Neural progenitor cell (in vitro differentiated cells): ENCODE data around the gene ZNF385A. TPM values are rescaled to one million over a fixed set of nuclear protein-coding genes. Genes with fewer than 3 reads are reported as not detected.

Experiments
- DNase-seq: peaks from one replicate; pipeline ENCODE4 v3.0.0-alpha.2; 2016; ENCODE audit warnings: low spot score
- H2AFZ ChIP-seq: fragments of 200-600 bp; sonication (generic); replicated peaks from 2 replicates; pipeline ENCODE4 v1.6.1; 2016; ENCODE audit warnings: antibody characterized with exemption
- H3F3A ChIP-seq: fragments of 200-600 bp; sonication (generic); 2 replicates; pipeline ENCODE4 v1.6.1; 2016; ENCODE audit warnings: antibody characterized with exemption, low read depth
- H3K27ac ChIP-seq: fragments of 200-600 bp; sonication (generic); 2 replicates; pipeline ENCODE4 v1.5.1; 2016; ENCODE audit warnings: mild to moderate bottlenecking
- H3K27me3 ChIP-seq: fragments of 200-600 bp; sonication (generic); 2 replicates; pipeline ENCODE4 v1.6.1; 2016; ENCODE audit warnings: mild to moderate bottlenecking, moderate library complexity
- H3K36me3 ChIP-seq: fragments of 200-600 bp; sonication (generic); 2 replicates; pipeline ENCODE4 v1.5.1; 2016
- H3K4me1 ChIP-seq: fragments of 200-600 bp; sonication (generic); 2 replicates; pipeline ENCODE4 v1.6.1; 2016; ENCODE audit warnings: mixed run types
- H3K4me2 ChIP-seq: fragments of 200-600 bp; sonication (generic); 2 replicates; pipeline ENCODE4 v1.6.1; 2016
- H3K4me3 ChIP-seq: fragments of 200-600 bp; sonication (generic); 2 replicates; pipeline ENCODE4 v1.5.1; 2016
- H3K79me2 ChIP-seq: fragments of 200-600 bp; sonication (generic); 2 replicates; pipeline ENCODE4 v1.6.1; 2016; ENCODE audit warnings: low read depth
- H3K9ac ChIP-seq: fragments of 200-600 bp; sonication (generic); 2 replicates; pipeline ENCODE4 v1.6.1; 2016
- H3K9me3 ChIP-seq: fragments of 200-600 bp; sonication (generic); 2 replicates; pipeline ENCODE4 v1.5.1; 2016; ENCODE audit warnings: low read depth
- H4K20me1 ChIP-seq: fragments of 200-600 bp; sonication (generic); 2 replicates; pipeline ENCODE4 v1.6.1; 2016; ENCODE audit warnings: low read depth
- H3K27ac Mint-ChIP-seq: 3 replicates; pipeline ENCODE4 v1.8.0; 2021; ENCODE audit warnings: mixed read lengths
- H3K27me3 Mint-ChIP-seq: 2 replicates; pipeline ENCODE4 v1.8.0; 2022; ENCODE audit warnings: low read depth, mild to moderate bottlenecking, inconsistent platforms, moderate library complexity, mixed read lengths; ENCODE audit not compliant: insufficient read depth
- H3K36me3 Mint-ChIP-seq: 3 replicates; pipeline ENCODE4 v1.8.0; 2021; ENCODE audit warnings: mixed read lengths
- H3K4me1 Mint-ChIP-seq: 3 replicates; pipeline ENCODE4 v1.8.0; 2021; ENCODE audit warnings: mixed read lengths
- H3K4me3 Mint-ChIP-seq: 3 replicates; pipeline ENCODE4 v1.8.0; 2021; ENCODE audit warnings: mild to moderate bottlenecking, moderate library complexity, mixed read lengths
- H3K9me3 Mint-ChIP-seq: 3 replicates; pipeline ENCODE4 v1.8.0; 2020; ENCODE audit warnings: mixed read lengths
- CTCF ChIP-seq: fragments of 200-600 bp; sonication (generic); IDR thresholded peaks from 2 replicates; pipeline ENCODE4 v1.5.1; 2017; ENCODE audit warnings: antibody characterized with exemption, mild to moderate bottlenecking
- EZH2 ChIP-seq: fragments of 200-600 bp; sonication (generic); IDR thresholded peaks from 2 replicates; pipeline ENCODE4 v1.6.1; 2017; ENCODE audit warnings: antibody characterized with exemption, mild to moderate bottlenecking, moderate library complexity
- EZH2phosphoT487 ChIP-seq: fragments of 200-600 bp; sonication (generic); IDR thresholded peaks from 2 replicates; pipeline ENCODE4 v1.6.1; 2017; ENCODE audit warnings: antibody characterized with exemption
- total RNA-seq: library from RNA; depleted of rRNA; stranded (reverse); fragments of >200 nt; gene quantifications from 2 replicates; pipeline ENCODE4 v1.2.3, GENCODE V29; 2015; ENCODE audit warnings: low replicate concordance

The ZNF385A gene
- total RNA-seq, 1 donor from 2014 or later, result 6.2 TPM

DNA sequence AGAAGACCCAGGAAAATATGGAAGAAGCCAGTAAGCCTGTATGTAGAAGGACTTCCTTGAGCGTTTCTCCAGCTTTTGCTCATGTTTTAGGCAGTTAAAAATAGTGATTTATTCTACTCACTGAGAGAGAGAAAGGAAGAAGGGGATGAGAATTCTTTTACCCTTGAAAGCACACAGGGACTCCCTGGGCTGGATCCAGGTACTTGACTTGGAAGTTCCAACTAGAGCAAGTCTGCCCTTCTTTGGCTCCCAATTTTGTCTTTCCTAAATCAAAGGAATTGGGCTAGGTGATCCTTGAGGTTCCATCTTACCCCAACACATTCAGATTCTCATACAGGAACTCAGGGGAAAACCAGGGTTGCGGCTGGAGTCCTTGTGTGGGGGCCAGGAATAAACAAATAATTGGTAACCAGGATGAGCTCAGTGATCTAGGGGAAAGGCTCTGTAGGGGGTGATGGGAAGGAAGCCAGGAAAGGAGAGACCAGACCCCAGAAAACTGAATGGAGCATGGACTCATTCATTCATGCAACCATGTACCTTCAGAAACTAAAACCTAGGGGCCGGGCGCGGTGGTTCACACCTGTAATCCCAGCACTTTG is 46.0 kb upstream of the ZNF385A start:
- Histone ChIP-seq H3K9me3 (no peaks in the 10 kb centered on the region), H3K27ac (no peak overlapping the region), H3K4me2 (no peak overlapping the region), H3K4me1 (peaks cover 35% of the 10 kb centered on the region), H4K20me1 (no peaks in the 10 kb centered on the region), H2AFZ (no peak overlapping the region), H3K9ac (no peak overlapping the region), H3K27me3 (no peaks in the 10 kb centered on the region), H3K79me2 (no peaks in the 10 kb centered on the region), H3K36me3 (no peaks in the 10 kb centered on the region), H3F3A (peaks cover 43% of the 10 kb centered on the region), H3K4me3 (no peak overlapping the region)
- no peaks in the 10 kb centered on the region for H3K36me3 Mint-ChIP-seq
- H3K27ac Mint-ChIP-seq, result no peak overlapping the region
- no peaks in the 10 kb centered on the region for H3K9me3 Mint-ChIP-seq
- no peak for DNase-seq
- no peak for TF ChIP-seq CTCF
- no peak for TF ChIP-seq EZH2phosphoT487
- no peak for TF ChIP-seq EZH2
- peaks cover 24% of the 10 kb centered on the region for H3K4me1 Mint-ChIP-seq
- peaks cover 15% of the 10 kb centered on the region for H3K27me3 Mint-ChIP-seq
- H3K4me3 Mint-ChIP-seq, result no peak overlapping the region

GRCh38 chr12:54429014-54429471 is 44.5 kb upstream of the ZNF385A start:
- H2AFZ ChIP-seq, result no peak overlapping the region
- H3K4me3 Mint-ChIP-seq, result no peak overlapping the region
- H3K9me3 Mint-ChIP-seq, result no peaks in the 10 kb centered on the region
- TF ChIP-seq EZH2phosphoT487 (no peak), EZH2 (no peak), CTCF (no peak)
- H3K4me1 Mint-ChIP-seq, result peaks cover 24% of the 10 kb centered on the region
- H3K27me3 ChIP-seq, result no peaks in the 10 kb centered on the region
- H3K27me3 Mint-ChIP-seq, result peaks cover 12% of the 10 kb centered on the region
- H3K9me3 ChIP-seq, result no peaks in the 10 kb centered on the region
- H3F3A ChIP-seq, result peaks cover 34% of the 10 kb centered on the region
- peaks cover 35% of the 10 kb centered on the region for H3K4me1 ChIP-seq
- H3K36me3 ChIP-seq, result no peaks in the 10 kb centered on the region
- H3K27ac ChIP-seq, result no peak overlapping the region
- no peak overlapping the region for H3K4me3 ChIP-seq
- no peak overlapping the region for H3K9ac ChIP-seq
- no peak for DNase-seq
- H3K4me2 ChIP-seq, result no peak overlapping the region
- no peaks in the 10 kb centered on the region for H3K79me2 ChIP-seq
- H3K27ac Mint-ChIP-seq, result no peak overlapping the region
- no peaks in the 10 kb centered on the region for H4K20me1 ChIP-seq
- no peaks in the 10 kb centered on the region for H3K36me3 Mint-ChIP-seq

- Histone ChIP-seq H3K4me1 (peaks cover 35% of the 10 kb centered on the region), H3K4me3 (no peak overlapping the region), H3K27me3 (no peaks in the 10 kb centered on the region), H3K4me2 (peak overlapping the region; percentile 28), H2AFZ (no peak overlapping the region), H3K9me3 (no peaks in the 10 kb centered on the region), H3F3A (peaks cover 34% of the 10 kb centered on the region), H4K20me1 (no peaks in the 10 kb centered on the region), H3K36me3 (no peaks in the 10 kb centered on the region), H3K9ac (no peak overlapping the region), H3K27ac (no peak overlapping the region), H3K79me2 (no peaks in the 10 kb centered on the region)
- no peak overlapping the region for H3K4me3 Mint-ChIP-seq
- no peaks in the 10 kb centered on the region for H3K9me3 Mint-ChIP-seq
- DNase-seq, result no peak
- H3K36me3 Mint-ChIP-seq, result no peaks in the 10 kb centered on the region
- H3K27ac Mint-ChIP-seq, result no peak overlapping the region
- no peak for TF ChIP-seq EZH2phosphoT487
- no peak for TF ChIP-seq CTCF
- TF ChIP-seq EZH2, result no peak
- peaks cover 24% of the 10 kb centered on the region for H3K4me1 Mint-ChIP-seq
- peaks cover 12% of the 10 kb centered on the region for H3K27me3 Mint-ChIP-seq
Measured at GRCh38 chr12:54428050-54429013, 43.8 kb upstream of the ZNF385A start.
